Natural killer cell (primary cell): Measurements from ENCODE around the gene TRPV2. TPM values are rescaled to one million over a fixed set of nuclear protein-coding genes. Genes with fewer than 3 reads are reported as not detected.

Source experiments
- ATAC-seq, 3 donors: fragments of 150-1000 bp in 2 of 3; fragments of 200-7000 bp in 1 of 3; cut with Tn5 transposase; 1 replicate in 1 of 3; 2 replicates in 2 of 3; pipeline ENCODE4 v1.10.0; 2021; ENCODE audit warnings: mild to moderate bottlenecking in 2 of 3, moderate library complexity in 2 of 3
- DNase-seq, 2 donors: peaks; one replicate each; pipeline versions ENCODE4 v3.0.0 to v3.0.0-alpha.2; 2013 to 2021; ENCODE audit warnings: mixed read lengths in 1 of 2
- H3K27ac ChIP-seq: one replicate; pipeline ENCODE4 v1.5.1; 2013; ENCODE audit warnings: mild to moderate bottlenecking, low read length
- H3K27me3 ChIP-seq: one replicate; pipeline ENCODE4 v1.6.1; 2013; ENCODE audit warnings: low read length; ENCODE audit not compliant: control insufficient read depth, insufficient read depth
- H3K36me3 ChIP-seq: one replicate; pipeline ENCODE4 v1.6.1; 2013; ENCODE audit warnings: low read length; ENCODE audit not compliant: control insufficient read depth, insufficient read depth
- H3K4me1 ChIP-seq: one replicate; pipeline ENCODE4 v1.6.1; 2013; ENCODE audit warnings: low read length; ENCODE audit not compliant: control insufficient read depth, insufficient read depth
- H3K4me3 ChIP-seq: one replicate; pipeline ENCODE4 v1.5.1; 2013; ENCODE audit warnings: low read length
- H3K9me3 ChIP-seq: one replicate; pipeline ENCODE4 v1.6.1; 2013; ENCODE audit warnings: low read length; ENCODE audit not compliant: control insufficient read depth, insufficient read depth
- H3K27ac Mint-ChIP-seq, 2 donors: one replicate each; pipeline ENCODE4 v1.8.0; 2022; ENCODE audit warnings: mild to moderate bottlenecking in 2 of 2, mixed read lengths in 2 of 2, moderate library complexity in 1 of 2
- H3K27me3 Mint-ChIP-seq, 2 donors: one replicate each; pipeline ENCODE4 v1.8.0; 2022; ENCODE audit warnings: low read depth in 2 of 2, mixed read lengths in 2 of 2
- H3K36me3 Mint-ChIP-seq: one replicate; pipeline ENCODE4 v1.8.0; 2022; ENCODE audit warnings: mixed read lengths
- H3K4me1 Mint-ChIP-seq, 2 donors: one replicate each; pipeline ENCODE4 v1.8.0; 2022; ENCODE audit warnings: mixed read lengths in 2 of 2
- H3K4me3 Mint-ChIP-seq: one replicate; pipeline ENCODE4 v1.8.0; 2022; ENCODE audit warnings: mild to moderate bottlenecking, moderate library complexity, mixed read lengths
- H3K9me3 Mint-ChIP-seq, 2 donors: one replicate each; pipeline ENCODE4 v1.8.0; 2022; ENCODE audit warnings: mixed read lengths in 2 of 2
- WGBS: methylation state at CpG from one replicate; pipeline ENCODE4 v1.1.7; 2013; ENCODE audit warnings: missing lambda C conversion rate; ENCODE audit not compliant: insufficient coverage; 5-methylcytosine and 5-hydroxymethylcytosine counted together
- intact Hi-C: fragments of 100-400 bp; cut with micrococcal nuclease; formaldehyde crosslinking; loops from one replicate; pipeline ENCODE4 v1.14.2; 2022
- total RNA-seq, 4 donors: library from RNA; stranded (reverse); fragments of 120-200 nt in 1 of 4; gene quantifications; one replicate each; pipeline versions ENCODE4 v1.2.3 to v1.2.4, GENCODE V29; 2013 to 2022
- TF ChIP-seq, protein P1 (sequence below): fragments of 200-600 bp; IDR thresholded peaks from one replicate; pipeline ENCODE4 v1.8.0; 2022; ENCODE audit warnings: antibody characterized with exemption

The TRPV2 gene, protein sequence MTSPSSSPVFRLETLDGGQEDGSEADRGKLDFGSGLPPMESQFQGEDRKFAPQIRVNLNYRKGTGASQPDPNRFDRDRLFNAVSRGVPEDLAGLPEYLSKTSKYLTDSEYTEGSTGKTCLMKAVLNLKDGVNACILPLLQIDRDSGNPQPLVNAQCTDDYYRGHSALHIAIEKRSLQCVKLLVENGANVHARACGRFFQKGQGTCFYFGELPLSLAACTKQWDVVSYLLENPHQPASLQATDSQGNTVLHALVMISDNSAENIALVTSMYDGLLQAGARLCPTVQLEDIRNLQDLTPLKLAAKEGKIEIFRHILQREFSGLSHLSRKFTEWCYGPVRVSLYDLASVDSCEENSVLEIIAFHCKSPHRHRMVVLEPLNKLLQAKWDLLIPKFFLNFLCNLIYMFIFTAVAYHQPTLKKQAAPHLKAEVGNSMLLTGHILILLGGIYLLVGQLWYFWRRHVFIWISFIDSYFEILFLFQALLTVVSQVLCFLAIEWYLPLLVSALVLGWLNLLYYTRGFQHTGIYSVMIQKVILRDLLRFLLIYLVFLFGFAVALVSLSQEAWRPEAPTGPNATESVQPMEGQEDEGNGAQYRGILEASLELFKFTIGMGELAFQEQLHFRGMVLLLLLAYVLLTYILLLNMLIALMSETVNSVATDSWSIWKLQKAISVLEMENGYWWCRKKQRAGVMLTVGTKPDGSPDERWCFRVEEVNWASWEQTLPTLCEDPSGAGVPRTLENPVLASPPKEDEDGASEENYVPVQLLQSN
- 100 to 1,000 TPM; 138 to 163 (median 147) TPM for total RNA-seq
- total RNA-seq (2013) = 99.5 TPM

DNA sequence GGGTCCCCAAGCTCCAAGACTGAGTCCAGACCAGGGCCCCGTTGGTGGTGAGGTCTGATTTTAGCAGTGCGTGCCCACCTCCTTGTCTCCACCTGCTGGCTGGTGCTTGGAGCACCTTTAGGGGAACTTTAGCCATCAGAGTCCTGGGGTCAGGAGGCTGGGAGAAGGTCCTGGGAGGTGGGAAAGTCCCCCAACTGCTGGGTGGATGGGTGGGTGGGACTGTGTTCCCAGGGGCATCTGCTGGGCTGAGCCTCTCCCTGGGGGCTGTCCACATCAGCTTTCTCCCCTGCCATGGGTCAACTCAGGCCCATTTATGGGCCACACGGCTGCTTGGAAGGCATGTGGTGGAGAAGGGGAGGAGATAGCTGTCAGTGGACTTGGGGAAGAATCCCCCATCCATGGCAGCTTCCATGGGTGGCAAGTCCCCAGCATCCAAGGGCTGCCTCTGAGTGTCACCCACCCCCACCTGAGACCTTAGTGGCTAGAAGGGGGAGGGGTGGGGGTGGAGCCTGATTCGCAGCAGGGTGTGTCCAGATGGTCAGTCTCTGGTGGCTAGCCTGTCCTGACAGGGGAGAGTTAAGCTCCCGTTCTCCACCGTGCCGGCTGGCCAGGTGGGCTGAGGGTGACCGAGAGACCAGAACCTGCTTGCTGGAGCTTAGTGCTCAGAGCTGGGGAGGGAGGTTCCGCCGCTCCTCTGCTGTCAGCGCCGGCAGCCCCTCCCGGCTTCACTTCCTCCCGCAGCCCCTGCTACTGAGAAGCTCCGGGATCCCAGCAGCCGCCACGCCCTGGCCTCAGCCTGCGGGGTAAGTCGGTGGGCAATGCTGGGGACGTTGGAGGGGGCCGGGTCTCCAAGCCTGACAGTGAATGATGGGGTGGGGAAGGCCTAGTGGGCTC, at the start of gene TRPV2:
TRPV2 (plus strand) TSS at position 541 of the 894 bp plus-strand sequence. CDS start 2,098 bp downstream, outside the sequence.
- Mint-ChIP-seq H3K4me3 (peak within 1 kb of the TSS; percentile 98), H3K27ac (peak within 1 kb of the TSS; percentile 98 to 100), H3K36me3 (no peaks in the 10 kb centered on the region), H3K9me3 (no peaks in the 10 kb centered on the region), H3K4me1 (peaks cover 45 to 57% of the 10 kb centered on the region in 2 donors), H3K27me3 (no peaks in the 10 kb centered on the region)
- H3K36me3 ChIP-seq = peaks cover 30% of the 10 kb centered on the region
- peaks cover 50% of the 10 kb centered on the region for H3K4me1 ChIP-seq
- H3K27ac ChIP-seq = peak within 1 kb of the TSS; percentile 93
- H3K27me3 ChIP-seq = no peaks in the 10 kb centered on the region
- DNase-seq = peak; percentile 44 to 74
- peak; percentile 39 to 56 (median 53) for ATAC-seq
- no peaks in the 10 kb centered on the region for H3K9me3 ChIP-seq
- peak within 1 kb of the TSS; percentile 62 for H3K4me3 ChIP-seq
- TF ChIP-seq, protein P1, sequence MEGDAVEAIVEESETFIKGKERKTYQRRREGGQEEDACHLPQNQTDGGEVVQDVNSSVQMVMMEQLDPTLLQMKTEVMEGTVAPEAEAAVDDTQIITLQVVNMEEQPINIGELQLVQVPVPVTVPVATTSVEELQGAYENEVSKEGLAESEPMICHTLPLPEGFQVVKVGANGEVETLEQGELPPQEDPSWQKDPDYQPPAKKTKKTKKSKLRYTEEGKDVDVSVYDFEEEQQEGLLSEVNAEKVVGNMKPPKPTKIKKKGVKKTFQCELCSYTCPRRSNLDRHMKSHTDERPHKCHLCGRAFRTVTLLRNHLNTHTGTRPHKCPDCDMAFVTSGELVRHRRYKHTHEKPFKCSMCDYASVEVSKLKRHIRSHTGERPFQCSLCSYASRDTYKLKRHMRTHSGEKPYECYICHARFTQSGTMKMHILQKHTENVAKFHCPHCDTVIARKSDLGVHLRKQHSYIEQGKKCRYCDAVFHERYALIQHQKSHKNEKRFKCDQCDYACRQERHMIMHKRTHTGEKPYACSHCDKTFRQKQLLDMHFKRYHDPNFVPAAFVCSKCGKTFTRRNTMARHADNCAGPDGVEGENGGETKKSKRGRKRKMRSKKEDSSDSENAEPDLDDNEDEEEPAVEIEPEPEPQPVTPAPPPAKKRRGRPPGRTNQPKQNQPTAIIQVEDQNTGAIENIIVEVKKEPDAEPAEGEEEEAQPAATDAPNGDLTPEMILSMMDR = peak; percentile 50
- WGBS = 0% methylated on average over 21 of the region's 21 CpGs
- intact Hi-C loops = loop anchor here (1.0 kb wide), 3 partner anchors 23 to 52 kb away; no protein-coding TSS in a partner anchor

DNA sequence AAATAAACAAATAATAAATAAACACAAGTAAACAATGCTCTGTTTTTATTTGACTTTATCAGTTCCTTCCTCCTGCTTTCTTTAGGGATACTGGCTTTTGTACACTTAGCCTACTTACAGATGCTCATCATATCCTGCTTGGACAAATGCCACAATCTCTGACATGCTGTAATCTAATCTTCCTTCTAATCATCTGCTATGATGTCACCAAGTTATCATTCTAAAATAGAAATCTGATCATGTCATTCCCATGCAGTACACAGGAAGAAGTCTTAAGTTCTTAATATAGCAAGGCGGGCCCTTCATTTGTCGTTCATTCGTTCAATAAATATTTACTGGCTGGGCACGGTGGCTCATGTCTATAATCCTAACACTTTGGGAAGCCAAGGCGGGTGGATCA, 43.6 kb upstream of the TRPV2 start:
- TF ChIP-seq, protein P1 = no peak
- intact Hi-C loops = no loop called here
- no peak for ATAC-seq
- H3K9me3 ChIP-seq = no peaks in the 10 kb centered on the region
- H3K4me1 Mint-ChIP-seq = no peaks in the 10 kb centered on the region
- no peak overlapping the region for H3K4me3 Mint-ChIP-seq
- no peak overlapping the region for H3K27ac Mint-ChIP-seq
- H3K27me3 ChIP-seq = no peaks in the 10 kb centered on the region
- no peak for DNase-seq
- H3K36me3 ChIP-seq = no peaks in the 10 kb centered on the region
- H3K9me3 Mint-ChIP-seq = no peaks in the 10 kb centered on the region
- 99% methylated on average over 4 of the region's 5 CpGs for WGBS
- no peak overlapping the region for H3K27ac ChIP-seq
- no peaks in the 10 kb centered on the region for H3K36me3 Mint-ChIP-seq
- no peaks in the 10 kb centered on the region for H3K4me1 ChIP-seq
- no peak overlapping the region for H3K4me3 ChIP-seq
- no peaks in the 10 kb centered on the region for H3K27me3 Mint-ChIP-seq

DNA sequence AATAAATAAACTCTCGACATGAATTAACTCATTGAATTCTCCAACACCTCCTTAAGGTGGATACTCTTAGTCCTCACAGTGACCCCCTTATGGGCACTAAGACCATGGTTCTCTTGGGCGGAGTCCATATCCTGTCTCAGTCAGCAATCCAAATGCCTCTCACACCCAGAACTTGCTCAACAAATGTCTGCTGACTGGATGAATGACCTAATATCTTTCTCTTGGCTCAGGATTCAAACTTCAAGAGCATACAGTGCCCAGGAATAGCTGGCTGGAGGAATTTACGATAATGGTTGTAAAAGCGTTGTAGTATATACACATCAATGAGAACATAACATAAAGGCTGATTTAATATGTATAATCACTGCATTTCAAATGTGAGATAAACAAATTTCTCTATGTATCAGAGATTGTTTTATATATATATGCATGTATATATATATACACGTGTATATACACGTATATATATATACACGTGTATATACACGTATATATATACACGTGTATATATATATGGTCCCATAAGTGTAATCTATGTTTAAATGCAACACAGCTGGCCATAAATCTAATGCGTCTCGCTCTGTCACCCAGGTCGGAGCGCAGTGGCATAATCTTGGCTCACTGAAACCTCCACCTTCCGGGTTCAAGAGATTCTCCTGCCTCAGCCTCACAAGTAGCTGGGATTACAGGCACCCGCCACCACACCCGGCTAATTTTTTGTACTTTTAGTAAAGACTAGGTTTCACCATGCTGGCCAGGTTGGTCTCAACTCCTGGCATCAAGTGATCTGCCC, 41.0 kb upstream of the TRPV2 start:
- H3K27ac ChIP-seq = no peak overlapping the region
- H3K36me3 ChIP-seq = no peaks in the 10 kb centered on the region
- no peak overlapping the region for H3K4me3 Mint-ChIP-seq
- WGBS = 90% methylated on average over 11 of the region's 16 CpGs
- H3K36me3 Mint-ChIP-seq = no peaks in the 10 kb centered on the region
- H3K4me1 Mint-ChIP-seq = no peaks in the 10 kb centered on the region
- TF ChIP-seq, protein P1 = no peak
- DNase-seq (no peak), ATAC-seq (no peak)
- H3K9me3 ChIP-seq = no peaks in the 10 kb centered on the region
- H3K4me1 ChIP-seq = no peaks in the 10 kb centered on the region
- no peaks in the 10 kb centered on the region for H3K27me3 ChIP-seq
- no peak overlapping the region for H3K4me3 ChIP-seq
- no peaks in the 10 kb centered on the region for H3K27me3 Mint-ChIP-seq
- intact Hi-C loops = no loop called here
- no peak overlapping the region for H3K27ac Mint-ChIP-seq
- H3K9me3 Mint-ChIP-seq = no peaks in the 10 kb centered on the region
